Esophagus (tissue), 2 donors: ENCODE results near the gene RAET1E. TPM values are rescaled to one million over a fixed set of nuclear protein-coding genes. Genes with fewer than 3 reads are reported as not detected.
"Not testable (repeated sequence)": the region's sequence is repeated elsewhere in the genome, so short reads cannot be mapped to it uniquely, and the experiment has no call there.

Experiments
- H3K27ac ChIP-seq, 2 donors: one replicate each; pipeline ENCODE4 v1.5.1; 2013; ENCODE audit warnings: low read depth in 2 of 2, mild to moderate bottlenecking in 2 of 2, inconsistent platforms in 1 of 2, low read length in 1 of 2, moderate library complexity in 1 of 2
- H3K27me3 ChIP-seq, 2 donors: one replicate each; pipeline ENCODE4 v1.6.1; 2013; ENCODE audit warnings: low read length in 2 of 2, control low read depth in 1 of 2, mild to moderate bottlenecking in 1 of 2; ENCODE audit not compliant: insufficient read depth in 2 of 2, control insufficient read depth in 1 of 2
- H3K36me3 ChIP-seq, 2 donors: one replicate each; pipeline ENCODE4 v1.6.1; 2013; ENCODE audit warnings: low read length in 1 of 2; ENCODE audit not compliant: control insufficient read depth in 2 of 2, insufficient read depth in 2 of 2
- H3K4me1 ChIP-seq, 2 donors: one replicate each; pipeline ENCODE4 v1.6.1; 2013; ENCODE audit warnings: low read length in 1 of 2; ENCODE audit not compliant: control insufficient read depth in 2 of 2, insufficient read depth in 2 of 2
- H3K4me3 ChIP-seq, 2 donors: one replicate each; pipeline ENCODE4 v1.5.1; 2013; ENCODE audit warnings: low read length in 2 of 2, mild to moderate bottlenecking in 2 of 2, low read depth in 1 of 2, moderate library complexity in 1 of 2
- H3K9me3 ChIP-seq, 2 donors: one replicate each; pipeline ENCODE4 v1.6.1; 2013; ENCODE audit warnings: mild to moderate bottlenecking in 2 of 2, low read depth in 1 of 2, low read length in 1 of 2, moderate library complexity in 1 of 2; ENCODE audit not compliant: control insufficient read depth in 2 of 2, insufficient read depth in 1 of 2
- WGBS, 2 donors: extraction: QIAGEN DNeasy Blood & Tissue Kit; methylation state at CpG; one replicate each; pipeline ENCODE4 v1.1.7; 2013; 5-methylcytosine and 5-hydroxymethylcytosine counted together
- polyA plus RNA-seq, 2 donors: library from polyadenylated mRNA; stranded (reverse); fragments of 200-250 nt; gene quantifications; one replicate each; pipeline ENCODE4 v1.2.3, GENCODE V29; 2013
- donor health status: healthy with polysubstance abuse.
- donor health status: Bipolar disorder and iron deficiency.

The RAET1E gene
- polyA plus RNA-seq, 2 donors: 25.1 to 72.5 TPM

DNA sequence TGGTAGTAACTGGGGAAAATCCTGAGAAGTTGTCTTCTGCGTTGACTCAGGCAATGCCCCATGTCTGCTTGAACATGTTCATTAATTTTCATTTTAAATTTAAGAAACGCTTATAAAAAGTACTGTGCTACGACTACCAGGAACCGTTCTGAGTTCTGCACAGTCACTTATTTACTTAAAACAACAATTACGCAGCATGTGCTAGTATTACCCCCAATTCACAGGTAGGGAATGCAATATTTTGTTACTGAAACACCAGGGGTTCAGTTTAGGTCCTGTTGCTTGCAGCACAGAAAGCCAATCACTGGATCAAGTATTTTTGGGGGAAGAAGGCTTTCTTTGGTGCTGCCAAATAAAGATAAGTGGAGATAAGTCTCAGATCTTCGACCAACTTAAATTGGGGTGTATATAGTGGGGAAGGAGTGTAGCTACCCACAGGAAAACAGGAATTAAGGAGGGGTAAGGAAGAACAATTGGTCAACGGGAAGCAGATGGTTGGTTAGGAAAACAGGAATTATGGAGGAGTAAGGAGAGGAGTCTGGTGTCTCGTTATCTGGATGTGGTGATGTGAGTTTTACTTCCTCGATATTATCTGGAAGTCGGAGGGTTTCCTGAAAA lies 28.5 kb downstream of the RAET1E start:
- H3K9me3 ChIP-seq: no peaks in the 10 kb centered on the region
- H3K36me3 ChIP-seq: no peaks in the 10 kb centered on the region
- peaks cover 0 to 2% of the 10 kb centered on the region in 2 donors for H3K4me1 ChIP-seq
- no peaks in the 10 kb centered on the region for H3K27me3 ChIP-seq
- H3K27ac ChIP-seq: no peak overlapping the region
- WGBS, 2 donors: 81 to 84% methylated on average over 10 of the region's 10 CpGs
- H3K4me3 ChIP-seq: no peak overlapping the region

DNA sequence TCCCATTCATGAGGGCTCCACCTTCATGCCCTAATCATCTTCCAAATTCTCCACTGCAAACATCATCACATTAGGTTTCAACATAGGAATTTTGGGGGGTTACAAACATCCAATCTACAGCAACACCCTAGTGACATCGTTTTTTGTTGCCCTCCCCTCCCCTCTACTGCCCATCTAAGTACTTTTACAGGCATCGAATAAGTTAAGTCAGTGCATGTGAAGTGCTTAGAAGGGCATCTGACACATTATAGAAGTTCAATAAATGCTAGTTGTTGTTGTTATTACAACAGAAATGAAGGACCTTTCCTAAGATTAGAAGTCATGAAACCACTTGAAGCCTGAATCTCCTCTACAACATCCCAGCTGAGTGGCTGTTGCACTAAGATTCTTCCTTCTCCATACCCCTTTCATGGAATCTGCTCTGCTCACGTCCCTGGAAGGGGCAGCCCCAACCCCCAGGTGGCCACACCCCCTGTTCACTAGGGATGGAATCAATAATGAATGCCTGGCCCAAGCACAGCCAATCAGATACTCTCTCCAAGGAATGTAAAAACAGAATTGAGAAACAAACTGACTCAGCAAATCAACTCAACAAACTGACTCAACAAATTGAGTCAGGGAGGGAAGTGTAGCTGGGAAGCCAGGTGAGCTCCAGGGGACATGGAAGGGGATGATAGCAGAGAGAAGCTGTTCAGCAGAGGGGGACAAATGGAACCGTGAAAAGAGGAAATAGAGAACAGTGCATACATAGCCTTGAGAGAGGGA lies 29.9 kb downstream of the RAET1E start:
- no peaks in the 10 kb centered on the region for H3K36me3 ChIP-seq
- H3K4me1 ChIP-seq: peaks cover 0 to 3% of the 10 kb centered on the region in 2 donors
- no peak overlapping the region for H3K4me3 ChIP-seq
- WGBS, 2 donors: 57 to 61% methylated on average over 4 of the region's 4 CpGs
- no peak overlapping the region for H3K27ac ChIP-seq
- H3K27me3 ChIP-seq: no peaks in the 10 kb centered on the region
- H3K9me3 ChIP-seq: no peaks in the 10 kb centered on the region

DNA sequence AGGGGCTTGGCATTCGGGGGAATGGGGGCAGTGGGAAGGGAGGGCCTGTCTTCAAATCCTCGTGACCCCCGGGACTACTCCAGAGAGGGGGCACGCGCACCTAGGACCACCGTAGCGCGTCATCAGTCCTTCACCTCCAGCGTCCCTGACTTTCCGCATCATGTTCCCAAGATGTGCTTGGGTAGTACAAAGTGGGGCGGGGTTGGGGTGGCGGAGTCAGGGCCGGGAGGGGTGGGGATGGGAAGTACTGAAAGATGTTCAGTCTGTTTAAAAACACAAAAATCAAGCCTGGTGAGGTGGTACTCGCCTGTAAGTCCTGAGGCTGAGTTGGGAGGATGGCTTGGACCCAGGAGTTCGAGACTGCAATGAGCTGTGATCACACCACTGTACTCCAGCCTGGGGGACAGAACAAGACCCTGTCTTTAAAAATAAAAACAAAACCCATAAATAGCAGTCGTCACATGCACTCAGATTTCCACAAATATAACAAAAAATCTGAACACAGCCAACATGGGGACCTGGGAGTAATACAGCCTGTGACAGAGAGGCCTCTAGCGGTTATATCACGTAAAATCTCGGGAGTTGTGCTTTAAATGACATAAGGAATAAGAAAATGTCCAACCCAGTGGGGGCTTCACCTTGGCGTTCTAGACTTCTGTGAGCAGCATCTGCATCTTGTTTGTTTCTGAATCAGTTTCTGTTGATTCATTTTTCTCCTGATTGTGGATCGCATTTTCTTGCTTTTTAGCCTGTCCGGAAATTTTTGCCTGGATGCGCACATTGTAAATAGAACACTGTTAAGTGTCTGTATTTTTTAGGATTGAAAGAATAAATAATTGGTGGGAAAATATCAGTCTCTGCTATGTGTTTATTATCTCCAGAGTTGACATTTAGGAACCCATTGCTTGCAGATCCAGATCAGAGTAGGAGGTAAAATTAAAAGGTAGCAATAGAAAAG lies 33.1 kb downstream of the RAET1E start:
- H3K9me3 ChIP-seq: no peaks in the 10 kb centered on the region
- H3K4me3 ChIP-seq: peak overlapping the region; percentile 18 to 72
- peak overlapping the region; percentile 91 to 96 for H3K27ac ChIP-seq
- no peaks in the 10 kb centered on the region for H3K36me3 ChIP-seq
- peaks cover 2 to 21% of the 10 kb centered on the region in 2 donors for H3K4me1 ChIP-seq
- WGBS, 2 donors: 11 to 14% methylated on average over 23 of the region's 23 CpGs
- H3K27me3 ChIP-seq: no peaks in the 10 kb centered on the region

GRCh38 chr6:149863698-149864577 lies 34.0 kb downstream of the RAET1E start, which contains the start of gene LRP11:
Gene LRP11 (minus strand): TSS chr6:149864359. CDS start chr6:149864020, 339 bp downstream.
- WGBS, 2 donors: 0 to 1% methylated on average over 81 to 110 of the region's 110 CpGs
- Histone ChIP-seq H3K27me3 (no peaks in the 10 kb centered on the region), H3K9me3 (no peaks in the 10 kb centered on the region), H3K4me1 (peaks cover 2 to 21% of the 10 kb centered on the region in 2 donors), H3K36me3 (no peaks in the 10 kb centered on the region), H3K27ac (peak within 1 kb of the TSS; percentile 91 to 96), H3K4me3 (peak within 1 kb of the TSS; percentile 72 to 76)

- Histone ChIP-seq H3K4me1 (peaks cover 2 to 21% of the 10 kb centered on the region in 2 donors), H3K36me3 (no peaks in the 10 kb centered on the region), H3K27me3 (no peaks in the 10 kb centered on the region), H3K27ac (peak overlapping the region; percentile 91 to 96), H3K9me3 (no peaks in the 10 kb centered on the region), H3K4me3 (peak overlapping the region; percentile 72 to 76)
- WGBS, 2 donors: 1% methylated on average over 61 to 69 of the region's 69 CpGs
Measured at GRCh38 chr6:149862922-149863697, 34.8 kb downstream of the RAET1E start.

DNA sequence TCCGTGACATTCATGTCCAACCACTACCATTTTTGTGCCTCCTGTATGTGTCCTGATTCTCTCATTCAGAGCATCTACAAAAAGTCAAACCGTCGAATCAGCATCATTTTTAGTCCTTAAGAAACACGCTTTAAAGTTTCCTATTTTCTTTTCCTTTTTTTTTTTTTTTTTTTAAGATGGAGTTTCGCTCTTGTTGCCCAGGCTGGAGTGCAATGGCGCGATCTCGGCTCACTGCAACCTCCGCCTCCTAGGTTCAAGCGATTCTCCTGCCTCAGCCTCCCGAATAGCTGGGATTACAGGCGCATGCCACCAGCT lies 35.5 kb downstream of the RAET1E start:
- not testable (repeated sequence) for H3K27me3 ChIP-seq, H3K9me3 ChIP-seq, H3K36me3 ChIP-seq
- Histone ChIP-seq H3K4me3 (peak overlapping the region in 1 of 2 donors; percentile 72), H3K27ac (peak overlapping the region in 1 of 2 donors; percentile 96), H3K4me1 (peaks cover 2 to 21% of the 10 kb centered on the region in 2 donors)
- 82 to 86% methylated on average over 8 to 10 of the region's 12 CpGs for WGBS, 2 donors

- Histone ChIP-seq H3K4me3 (peak overlapping the region; percentile 2 to 72), H3K27ac (peak overlapping the region in 1 of 2 donors; percentile 24), H3K27me3 (no peaks in the 10 kb centered on the region), H3K9me3 (no peaks in the 10 kb centered on the region), H3K4me1 (peaks cover 2 to 21% of the 10 kb centered on the region in 2 donors), H3K36me3 (no peaks in the 10 kb centered on the region)
- WGBS, 2 donors: 66 to 67% methylated on average over 14 of the region's 14 CpGs
Measured at GRCh38 chr6:149861603-149862423, 36.1 kb downstream of the RAET1E start.
